NB4 (cell line): Measurements from ENCODE around the gene CHST8.

Experiments
- MYC ChIP-seq: IDR thresholded peaks from 2 replicates; pipeline ENCODE4 v1.6.1; 2011; ENCODE audit warnings: low read depth, low read length
- POLR2A ChIP-seq: IDR thresholded peaks from 2 replicates; pipeline ENCODE4 v1.6.1; 2011; ENCODE audit warnings: mild to moderate bottlenecking; ENCODE audit not compliant: insufficient read length; ENCODE audit errors: extremely low read depth
- TF ChIP-seq, protein P1 (sequence below): IDR thresholded peaks from 2 replicates; pipeline ENCODE4 v1.6.1; 2011; ENCODE audit warnings: low read depth, low read length
- TF ChIP-seq, protein P2 (sequence below): IDR thresholded peaks from one replicate; pipeline ENCODE4 v1.5.1; 2012; ENCODE audit warnings: low read depth, low read length

DNA sequence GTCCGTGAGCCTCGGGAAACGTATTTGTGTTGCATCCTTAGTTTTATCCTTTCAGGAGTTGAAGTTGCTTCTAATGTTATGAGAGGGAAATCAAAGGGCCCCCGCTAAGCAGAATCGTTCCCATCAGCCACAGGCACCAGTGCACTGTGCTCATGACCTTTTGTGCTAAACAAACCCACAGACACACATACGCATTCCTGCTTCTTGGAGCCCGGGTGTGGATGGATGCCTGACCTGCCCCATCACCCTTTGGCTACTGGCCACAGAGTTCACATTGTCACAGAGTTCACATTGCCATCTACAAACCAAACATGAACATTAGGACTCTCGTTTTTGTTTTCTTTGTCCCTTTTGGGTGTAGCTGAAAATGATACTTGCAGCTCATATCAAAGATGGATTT, 47.2 kb downstream of the CHST8 start:
- TF ChIP-seq, protein P1, sequence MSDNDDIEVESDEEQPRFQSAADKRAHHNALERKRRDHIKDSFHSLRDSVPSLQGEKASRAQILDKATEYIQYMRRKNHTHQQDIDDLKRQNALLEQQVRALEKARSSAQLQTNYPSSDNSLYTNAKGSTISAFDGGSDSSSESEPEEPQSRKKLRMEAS: no peak
- TF ChIP-seq, protein P2, sequence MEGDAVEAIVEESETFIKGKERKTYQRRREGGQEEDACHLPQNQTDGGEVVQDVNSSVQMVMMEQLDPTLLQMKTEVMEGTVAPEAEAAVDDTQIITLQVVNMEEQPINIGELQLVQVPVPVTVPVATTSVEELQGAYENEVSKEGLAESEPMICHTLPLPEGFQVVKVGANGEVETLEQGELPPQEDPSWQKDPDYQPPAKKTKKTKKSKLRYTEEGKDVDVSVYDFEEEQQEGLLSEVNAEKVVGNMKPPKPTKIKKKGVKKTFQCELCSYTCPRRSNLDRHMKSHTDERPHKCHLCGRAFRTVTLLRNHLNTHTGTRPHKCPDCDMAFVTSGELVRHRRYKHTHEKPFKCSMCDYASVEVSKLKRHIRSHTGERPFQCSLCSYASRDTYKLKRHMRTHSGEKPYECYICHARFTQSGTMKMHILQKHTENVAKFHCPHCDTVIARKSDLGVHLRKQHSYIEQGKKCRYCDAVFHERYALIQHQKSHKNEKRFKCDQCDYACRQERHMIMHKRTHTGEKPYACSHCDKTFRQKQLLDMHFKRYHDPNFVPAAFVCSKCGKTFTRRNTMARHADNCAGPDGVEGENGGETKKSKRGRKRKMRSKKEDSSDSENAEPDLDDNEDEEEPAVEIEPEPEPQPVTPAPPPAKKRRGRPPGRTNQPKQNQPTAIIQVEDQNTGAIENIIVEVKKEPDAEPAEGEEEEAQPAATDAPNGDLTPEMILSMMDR: no peak
- TF ChIP-seq POLR2A (no peak), MYC (no peak)
